ENCODE measurements around the gene CLEC18B.
"Not testable (repeated sequence)": the region's sequence is repeated elsewhere in the genome, so short reads cannot be mapped to it uniquely, and the experiment has no call there.

DNA sequence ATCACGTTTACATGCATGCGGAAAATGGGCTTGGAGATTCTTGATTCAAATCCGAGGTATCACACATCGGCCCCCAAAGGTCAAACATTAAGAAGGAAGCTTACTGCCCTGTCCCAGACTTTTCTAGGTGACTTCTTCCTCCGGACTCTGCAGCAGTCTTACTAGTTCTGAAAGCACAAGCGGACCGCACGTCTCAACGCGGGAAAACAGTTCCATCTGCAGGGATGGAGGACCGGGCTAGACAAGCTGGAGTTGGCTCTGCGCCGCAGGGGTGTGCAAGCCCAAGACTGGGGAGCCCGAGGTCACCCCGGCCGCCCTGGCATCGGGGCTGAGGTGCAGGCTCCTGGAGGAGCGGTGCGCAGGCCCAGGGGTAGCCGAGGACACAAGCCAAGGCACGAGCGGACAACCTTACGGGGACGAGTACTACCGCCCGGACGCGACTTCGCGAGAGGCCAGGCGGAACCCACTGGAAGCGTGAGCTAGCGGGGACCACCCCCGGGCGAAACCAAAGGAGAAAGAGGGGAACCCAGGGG lies 53.7 kb downstream of the CLEC18B start:
- TF ChIP-seq, protein P1, sequence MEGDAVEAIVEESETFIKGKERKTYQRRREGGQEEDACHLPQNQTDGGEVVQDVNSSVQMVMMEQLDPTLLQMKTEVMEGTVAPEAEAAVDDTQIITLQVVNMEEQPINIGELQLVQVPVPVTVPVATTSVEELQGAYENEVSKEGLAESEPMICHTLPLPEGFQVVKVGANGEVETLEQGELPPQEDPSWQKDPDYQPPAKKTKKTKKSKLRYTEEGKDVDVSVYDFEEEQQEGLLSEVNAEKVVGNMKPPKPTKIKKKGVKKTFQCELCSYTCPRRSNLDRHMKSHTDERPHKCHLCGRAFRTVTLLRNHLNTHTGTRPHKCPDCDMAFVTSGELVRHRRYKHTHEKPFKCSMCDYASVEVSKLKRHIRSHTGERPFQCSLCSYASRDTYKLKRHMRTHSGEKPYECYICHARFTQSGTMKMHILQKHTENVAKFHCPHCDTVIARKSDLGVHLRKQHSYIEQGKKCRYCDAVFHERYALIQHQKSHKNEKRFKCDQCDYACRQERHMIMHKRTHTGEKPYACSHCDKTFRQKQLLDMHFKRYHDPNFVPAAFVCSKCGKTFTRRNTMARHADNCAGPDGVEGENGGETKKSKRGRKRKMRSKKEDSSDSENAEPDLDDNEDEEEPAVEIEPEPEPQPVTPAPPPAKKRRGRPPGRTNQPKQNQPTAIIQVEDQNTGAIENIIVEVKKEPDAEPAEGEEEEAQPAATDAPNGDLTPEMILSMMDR (optimal IDR thresholded peaks at IDR 0.05 in 1 of 3, IDR thresholded peaks at IDR 0.05 in 1 of 3, conservative IDR thresholded peaks at IDR 0.05 in 1 of 3; ENCODE audit: extremely low read depth in 1 of 3, insufficient read depth in 2 of 3, low read length in 3 of 3): not testable (repeated sequence)
- not testable (repeated sequence) for TF ChIP-seq EZH2 (IDR thresholded peaks at IDR 0.05; ENCODE audit: low read length)

Measured in keratinocyte (primary cell).